Epidermal melanocyte (primary cell): Measurements from ENCODE around the gene MICA.
"Not testable (repeated sequence)": the region's sequence is repeated elsewhere in the genome, so short reads cannot be mapped to it uniquely, and the experiment has no call there.

ENCODE experiments used
- DNase-seq: peaks from one replicate; pipeline ENCODE4 v3.0.0; 2011; ENCODE audit warnings: low spot score; ENCODE audit not compliant: insufficient read length

Gene MICA

DNA sequence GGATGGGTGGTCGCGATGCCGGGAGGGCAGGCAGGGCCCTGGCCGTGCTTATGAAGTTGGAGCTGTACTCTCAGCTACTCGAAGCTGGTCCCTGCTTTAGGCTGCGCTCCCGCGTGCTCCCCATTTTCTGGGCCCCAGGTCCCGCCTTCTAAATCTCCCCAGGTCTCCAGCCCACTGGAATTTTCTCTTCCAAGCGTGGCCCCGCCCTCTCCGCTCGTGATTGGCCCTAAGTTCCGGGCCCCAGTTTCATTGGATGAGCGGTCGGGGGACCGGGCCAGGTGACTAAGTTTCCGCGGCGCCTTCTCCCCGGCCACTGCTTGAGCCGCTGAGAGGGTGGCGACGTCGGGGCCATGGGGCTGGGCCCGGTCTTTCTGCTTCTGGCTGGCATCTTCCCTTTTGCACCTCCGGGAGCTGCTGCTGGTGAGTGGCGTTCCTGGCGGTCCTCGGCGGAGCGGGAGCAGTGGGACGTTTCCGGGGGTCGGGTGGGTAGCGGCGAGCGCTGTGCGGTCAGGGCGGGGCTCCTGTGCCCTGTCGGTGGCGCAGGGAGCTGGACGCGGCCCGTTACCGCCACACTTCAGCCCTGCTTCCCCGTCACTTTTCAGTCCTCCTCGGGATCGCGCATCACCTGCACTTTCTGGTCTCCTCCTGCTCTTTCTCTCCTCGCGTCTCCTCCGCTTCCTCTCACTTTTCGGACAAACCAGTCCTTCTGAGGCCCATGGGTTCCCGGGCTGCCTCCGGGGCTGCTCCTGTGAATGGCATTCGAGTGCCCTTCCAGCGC lies at the start of gene MICA:
TSS of gene MICA (plus strand) at position 313 of the 778 bp plus-strand sequence. CDS start at position 351, 38 bp downstream.
- DNase-seq, result peak; percentile 84

DNA sequence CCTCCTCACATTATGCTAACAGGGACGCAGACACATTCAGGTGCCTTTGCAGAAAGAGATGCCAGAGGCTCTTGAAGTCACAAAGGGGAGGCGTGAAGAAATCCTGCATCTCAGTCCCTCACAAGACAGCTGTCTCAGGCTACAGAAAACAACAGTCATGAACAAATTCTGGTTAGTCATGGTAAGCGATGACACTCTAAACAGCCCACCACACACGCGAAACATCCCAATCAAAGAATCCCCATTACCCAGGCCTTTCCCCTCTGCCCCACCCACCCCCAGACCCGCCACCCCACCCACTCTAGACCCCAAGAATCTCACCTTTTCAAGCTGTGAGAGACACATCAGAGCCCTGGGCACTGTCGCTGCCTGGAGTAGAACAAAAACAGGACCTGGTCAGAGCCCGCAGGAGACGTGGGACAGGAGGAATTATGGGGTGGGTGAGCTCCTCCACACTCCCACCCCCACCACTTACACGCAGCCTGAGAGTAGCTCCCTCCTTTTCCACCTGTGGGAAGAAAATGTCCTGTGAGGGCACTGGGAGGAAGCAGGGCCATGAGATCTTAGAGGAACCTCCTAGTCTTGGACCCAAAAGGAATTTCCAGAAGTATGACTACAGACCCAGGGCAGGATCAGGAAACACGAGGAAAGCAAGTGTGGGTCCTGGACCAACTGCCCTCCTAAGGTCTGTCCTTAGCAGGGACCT lies 49.1 kb upstream of the MICA start:
- no peak for DNase-seq

DNA sequence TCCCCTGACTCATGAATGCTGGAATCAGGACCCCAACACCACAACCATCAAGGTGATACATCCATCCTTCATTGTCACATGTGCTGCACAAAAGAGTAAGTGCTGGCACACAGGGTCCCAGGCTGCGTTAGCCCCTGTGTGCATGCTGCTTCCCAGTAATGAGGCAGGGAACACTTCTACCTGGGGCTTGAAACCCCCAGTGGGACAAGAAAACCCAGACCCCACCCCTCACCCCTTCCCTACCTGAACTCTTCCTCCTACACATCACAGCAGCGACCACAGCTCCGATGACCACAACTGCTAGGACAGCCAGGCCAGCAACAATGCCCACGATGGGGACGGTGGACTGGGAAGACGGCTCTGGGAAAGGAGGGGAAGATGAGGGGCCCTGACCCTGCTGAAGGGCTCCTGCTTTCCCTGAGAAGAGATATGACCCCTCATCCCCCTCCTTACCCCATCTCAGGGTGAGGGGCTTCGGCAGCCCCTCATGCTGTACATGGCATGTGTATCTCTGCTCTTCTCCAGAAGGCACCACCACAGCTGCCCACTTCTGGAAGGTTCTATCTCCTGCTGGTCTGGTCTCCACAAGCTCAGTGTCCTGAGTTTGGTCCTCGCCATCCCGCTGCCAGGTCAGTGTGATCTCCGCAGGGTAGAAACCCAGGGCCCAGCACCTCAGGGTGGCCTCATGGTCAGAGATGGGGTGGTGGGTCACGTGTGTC lies 48.4 kb upstream of the MICA start:
- no peak for DNase-seq

DNA sequence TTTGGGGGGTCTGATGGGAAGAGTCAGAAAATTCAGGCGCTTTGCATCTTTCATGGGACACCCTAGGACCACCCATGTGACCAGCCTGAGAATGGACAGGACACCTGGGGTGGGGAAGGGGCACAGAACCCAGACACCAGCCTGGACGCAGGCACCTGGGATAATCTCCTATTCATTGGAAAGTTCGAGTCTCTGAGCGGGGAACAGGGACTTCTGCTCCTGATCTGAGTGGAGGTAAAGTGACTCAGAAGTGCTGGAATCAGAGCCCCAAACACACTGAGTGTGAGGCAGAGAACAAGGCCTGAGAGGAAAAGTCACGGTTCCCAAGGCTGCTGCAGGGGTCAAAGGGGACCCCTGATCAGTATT lies 47.8 kb upstream of the MICA start:
- no peak for DNase-seq

DNA sequence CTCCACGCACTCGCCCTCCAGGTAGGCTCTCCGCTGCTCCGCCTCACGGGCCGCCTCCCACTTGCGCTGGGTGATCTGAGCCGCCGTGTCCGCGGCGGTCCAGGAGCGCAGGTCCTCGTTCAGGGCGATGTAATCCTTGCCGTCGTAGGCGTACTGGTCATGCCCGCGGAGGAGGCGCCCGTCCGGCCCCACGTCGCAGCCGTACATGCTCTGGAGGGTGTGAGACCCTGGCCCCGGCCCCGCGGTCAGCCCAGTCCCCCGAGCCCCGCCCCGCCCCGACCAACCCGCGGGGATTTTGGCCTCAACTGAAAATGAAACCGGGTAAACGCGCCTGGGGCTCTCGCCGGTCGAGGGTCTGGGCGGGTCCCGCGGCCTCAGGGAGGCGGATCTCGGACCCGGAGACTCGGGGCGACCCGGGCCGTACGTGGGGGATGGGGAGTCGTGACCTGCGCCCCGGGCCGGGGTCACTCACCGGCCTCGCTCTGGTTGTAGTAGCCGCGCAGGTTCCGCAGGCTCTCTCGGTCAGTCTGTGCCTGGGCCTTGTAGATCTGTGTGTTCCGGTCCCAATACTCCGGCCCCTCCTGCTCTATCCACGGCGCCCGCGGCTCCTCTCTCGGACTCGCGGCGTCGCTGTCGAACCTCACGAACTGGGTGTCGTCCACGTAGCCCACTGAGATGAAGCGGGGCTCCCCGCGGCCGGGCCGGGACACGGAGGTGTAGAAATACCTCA lies 47.0 kb upstream of the MICA start:
- DNase-seq, result no peak

DNA sequence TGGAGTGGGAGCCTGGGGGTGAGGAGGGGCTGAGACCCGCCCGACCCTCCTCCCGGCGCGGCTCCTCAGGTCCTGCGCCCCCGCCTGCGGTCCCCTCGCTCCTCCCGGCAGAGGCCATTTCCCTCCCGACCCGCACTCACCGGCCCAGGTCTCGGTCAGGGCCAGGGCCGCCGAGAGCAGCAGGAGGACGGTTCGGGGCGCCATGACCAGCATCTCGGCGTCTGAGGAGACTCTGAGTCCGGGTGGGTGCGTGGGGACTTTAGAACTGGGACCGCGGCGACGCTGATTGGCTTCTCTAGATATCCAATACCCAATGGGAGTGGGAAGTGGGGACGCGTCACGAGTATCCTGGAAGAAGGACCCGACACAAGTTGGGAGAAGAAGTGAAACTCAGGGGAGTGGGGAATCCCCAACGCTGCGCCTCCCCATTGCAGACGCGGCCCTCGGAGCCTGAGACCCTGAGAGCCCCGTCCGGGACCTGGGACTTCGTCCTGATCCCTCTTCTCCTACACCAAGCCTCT lies 46.4 kb upstream of the MICA start, which contains the start of gene HLA-B:
TSS of gene HLA-B (minus strand) at position 234 of the 521 bp plus-strand sequence. CDS start at position 213, 21 bp downstream.
- peak; percentile 56 for DNase-seq

DNA sequence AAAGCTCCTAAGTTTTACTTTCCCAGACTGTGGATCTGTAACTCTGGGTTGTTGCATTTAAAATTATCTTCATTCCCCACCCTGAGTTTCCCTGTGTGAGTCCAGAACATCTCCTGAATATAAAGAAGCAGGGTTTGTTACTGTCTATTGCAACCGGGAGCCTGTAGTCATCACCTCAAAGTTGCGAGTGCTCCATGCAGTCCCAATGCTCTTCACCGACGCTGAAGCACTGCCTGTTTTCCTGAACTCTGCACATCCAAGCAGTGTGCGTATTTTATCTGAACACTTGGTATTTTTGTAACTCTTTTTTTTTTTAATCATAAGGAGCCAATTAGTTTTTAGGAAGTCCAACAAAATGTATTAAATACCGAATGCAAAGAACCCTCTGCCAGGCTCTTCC lies 45.5 kb upstream of the MICA start:
- DNase-seq, result no peak

DNA sequence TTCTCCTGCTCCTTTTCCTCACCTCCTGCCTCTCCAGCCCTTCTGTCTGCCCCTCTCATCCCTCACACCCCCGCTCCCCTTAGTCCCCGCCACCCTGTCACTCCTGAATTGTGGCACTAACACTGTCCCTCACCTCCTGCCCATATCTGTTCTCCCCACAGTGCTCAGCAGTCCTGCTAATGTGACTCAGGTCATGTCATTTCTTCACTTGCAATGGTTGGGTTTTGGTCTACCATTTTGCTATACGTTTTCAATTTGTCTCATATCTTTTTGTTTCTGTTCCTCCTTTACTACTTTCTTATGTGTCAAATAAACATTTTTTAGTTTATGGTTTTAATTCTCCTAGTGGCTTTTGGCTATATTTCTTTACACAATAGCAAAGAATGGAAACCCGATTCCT lies 45.1 kb upstream of the MICA start:
- DNase-seq, result no peak

DNA sequence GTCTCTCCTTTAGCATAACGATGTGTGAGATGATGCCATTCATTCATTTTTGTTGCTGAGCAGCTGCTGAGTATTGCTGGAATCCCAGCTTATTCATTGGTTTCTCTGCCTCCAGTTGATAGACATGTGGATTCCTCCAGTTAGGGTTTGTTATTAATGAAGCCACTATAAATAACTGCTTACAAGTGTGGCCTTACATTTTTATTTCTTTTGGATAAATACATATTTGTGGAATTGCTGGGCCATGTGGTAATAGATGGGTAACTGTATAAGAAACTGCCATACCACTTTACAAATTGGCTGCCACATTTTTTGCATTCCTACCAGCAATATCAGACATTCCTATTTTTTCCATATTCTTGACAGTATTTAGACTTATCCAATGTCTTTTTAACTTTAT lies 43.8 kb upstream of the MICA start:
- no peak for DNase-seq

DNA sequence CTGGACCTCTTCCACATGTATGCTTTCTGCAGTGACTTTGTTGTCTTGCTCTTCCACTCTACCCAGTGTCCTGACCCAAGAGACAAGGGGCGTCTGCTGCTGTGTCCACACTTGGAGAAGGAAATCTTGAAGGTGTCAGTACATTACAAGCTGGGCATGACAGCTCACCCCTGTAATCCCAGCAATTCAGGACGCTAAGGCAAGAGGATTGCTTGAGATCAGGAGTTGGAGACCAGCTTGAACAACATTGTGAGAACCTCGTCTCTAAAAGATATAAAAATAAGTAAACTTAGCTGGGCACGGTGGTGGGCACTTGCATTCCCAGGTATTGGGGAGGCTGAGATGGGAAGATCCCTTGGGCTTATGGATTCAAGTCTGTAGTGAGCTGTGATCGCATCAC lies 40.6 kb upstream of the MICA start:
- no peak for DNase-seq

DNA sequence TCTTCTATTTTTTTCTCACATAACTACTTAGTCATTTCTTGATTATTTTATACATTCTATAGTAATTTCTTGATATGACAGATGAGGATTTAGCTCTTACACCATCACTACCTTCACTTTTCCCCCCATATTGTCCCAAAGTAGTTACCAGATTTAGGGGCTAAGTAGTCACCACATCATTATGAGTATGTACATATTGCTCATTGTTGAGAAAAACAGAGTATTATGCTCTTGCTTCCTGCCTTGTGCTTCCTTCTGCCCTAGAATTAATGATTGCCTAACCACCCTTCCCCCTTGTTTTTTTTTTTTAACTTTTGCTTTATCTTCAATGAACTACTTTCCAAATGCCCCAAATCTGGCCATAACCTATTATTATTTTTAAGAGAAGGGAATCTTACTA lies 39.6 kb upstream of the MICA start:
- no peak for DNase-seq

DNA sequence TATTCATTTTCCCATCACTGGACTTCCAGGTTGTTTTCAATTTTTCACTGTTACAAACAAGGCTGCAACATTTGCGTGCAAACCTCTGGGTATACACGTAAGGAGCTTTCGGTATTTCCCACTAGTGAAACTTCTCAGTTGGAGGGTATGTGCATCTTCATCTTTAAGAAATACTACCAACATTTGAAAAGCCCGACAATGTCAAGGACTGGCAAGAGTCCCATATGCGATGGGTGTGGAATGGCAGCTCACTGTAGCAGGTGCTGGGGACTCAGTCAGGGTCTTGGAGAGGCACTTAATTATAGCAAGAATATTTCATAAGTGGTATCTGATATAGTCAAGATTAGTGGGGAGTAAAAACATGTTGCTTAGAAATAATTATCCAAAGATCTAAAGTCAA lies 37.5 kb upstream of the MICA start:
- DNase-seq, result no peak

DNA sequence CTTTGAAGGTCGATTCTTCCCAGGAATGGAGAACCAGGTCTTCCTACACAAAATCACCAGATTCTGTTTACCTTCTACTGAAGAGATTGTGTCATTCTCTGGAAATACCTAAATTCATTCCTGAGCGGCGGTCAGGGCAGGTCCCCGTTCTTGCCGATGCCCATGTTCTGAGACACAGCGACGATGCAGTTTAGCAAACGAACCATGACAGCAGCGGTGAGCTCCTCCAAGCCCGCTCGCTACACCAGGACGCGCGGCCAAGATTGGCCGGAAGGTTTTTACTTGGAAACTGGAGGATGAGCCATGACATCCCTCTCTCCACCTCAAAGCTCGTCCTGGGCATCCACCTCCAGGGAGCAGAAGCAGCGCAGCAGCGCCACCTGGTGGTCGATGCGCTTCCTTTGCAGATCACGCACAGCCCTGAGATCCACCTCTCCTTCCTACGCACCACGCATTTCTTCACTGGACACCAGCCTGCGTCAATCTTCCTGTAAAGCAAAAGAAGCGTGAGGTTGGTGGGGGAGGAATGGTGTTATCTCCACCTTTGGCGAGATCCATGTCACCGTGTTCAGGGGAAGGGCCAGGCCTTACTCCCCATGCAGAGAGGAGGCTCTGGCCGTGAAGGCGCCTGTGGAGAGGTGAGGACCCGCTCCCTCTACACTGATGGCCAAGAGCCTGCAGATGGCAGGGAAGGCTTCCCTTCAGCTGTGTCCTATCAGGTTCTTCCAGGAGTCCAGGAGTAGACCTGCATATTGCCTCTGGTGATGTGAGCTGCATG lies 36.5 kb upstream of the MICA start:
- peak; percentile 67 for DNase-seq

DNA sequence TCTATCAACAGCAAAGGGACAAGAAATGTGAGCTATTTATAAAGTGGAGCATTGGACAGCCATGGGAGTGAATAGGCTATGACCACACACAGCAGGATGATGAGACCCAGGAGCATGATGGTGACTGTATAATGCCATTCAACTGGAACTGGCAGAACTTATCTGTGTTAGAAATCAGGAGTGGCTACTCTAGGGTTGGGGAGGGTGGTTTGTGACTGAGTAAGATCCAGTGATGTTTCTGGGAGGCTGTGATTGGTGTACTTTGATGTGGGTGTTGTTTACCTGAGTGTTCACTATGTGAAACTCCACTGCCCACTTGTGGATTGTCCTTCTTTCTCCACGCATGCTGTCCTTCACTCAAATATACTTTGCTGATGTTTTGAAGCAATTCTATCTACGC lies 34.9 kb upstream of the MICA start:
- DNase-seq, result no peak

DNA sequence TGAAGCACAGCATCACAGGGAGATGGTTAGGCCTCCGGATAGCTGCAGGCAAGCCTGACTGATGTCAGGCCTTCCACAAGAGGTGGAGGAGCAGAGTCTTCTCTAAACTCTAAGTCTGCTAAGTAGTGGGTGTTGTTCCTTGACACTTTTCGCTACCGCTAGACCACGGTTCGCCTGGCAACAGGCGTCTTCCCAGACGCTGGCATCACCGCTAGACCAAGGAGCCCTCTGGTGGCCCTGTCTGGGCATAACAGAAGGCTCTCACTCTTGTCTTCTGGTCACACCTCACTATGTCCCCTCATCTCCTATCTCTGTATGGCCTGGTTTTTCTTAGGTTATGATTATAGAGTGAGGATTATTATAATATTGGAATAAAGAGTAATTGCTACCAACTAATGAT lies 29.3 kb upstream of the MICA start:
- DNase-seq, result not testable (repeated sequence)

DNA sequence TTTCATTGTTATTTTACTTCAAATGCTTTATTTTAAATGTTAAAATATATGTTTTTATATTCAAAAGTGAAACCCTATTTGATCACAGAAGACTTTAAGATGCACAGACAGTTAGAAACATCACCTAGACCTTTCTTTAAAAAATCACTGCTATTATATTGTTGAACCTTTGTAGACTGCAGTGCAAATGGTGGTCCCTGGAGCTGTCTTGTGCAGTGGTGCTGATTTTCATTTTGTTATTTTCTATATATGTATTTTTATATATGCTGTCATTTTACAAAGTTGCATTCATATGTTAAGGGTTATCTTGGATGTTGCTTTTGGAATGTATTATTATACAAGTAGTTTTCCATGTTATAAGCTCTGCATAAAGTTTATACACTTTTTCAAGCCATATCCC lies 27.7 kb upstream of the MICA start:
- no peak for DNase-seq

DNA sequence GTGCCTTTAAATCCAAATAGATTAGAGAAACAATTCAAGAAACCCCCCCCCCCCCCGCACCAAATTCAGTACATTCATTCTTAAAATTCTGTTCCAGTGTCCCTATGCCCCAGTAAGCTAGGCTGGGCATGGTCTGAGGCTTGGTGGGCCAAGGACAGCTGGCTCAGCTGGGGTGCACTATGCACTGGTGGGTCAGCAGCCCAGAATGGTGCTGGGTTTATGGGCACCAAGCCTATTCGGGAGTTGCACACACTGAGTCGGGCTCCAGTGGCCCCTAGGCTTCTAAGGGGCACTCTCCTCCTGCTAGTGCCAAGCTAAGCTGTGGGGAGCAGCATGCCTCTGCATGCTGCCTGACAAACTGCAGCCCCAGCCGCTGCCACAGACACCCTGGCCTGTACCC lies 26.4 kb upstream of the MICA start:
- DNase-seq, result no peak

DNA sequence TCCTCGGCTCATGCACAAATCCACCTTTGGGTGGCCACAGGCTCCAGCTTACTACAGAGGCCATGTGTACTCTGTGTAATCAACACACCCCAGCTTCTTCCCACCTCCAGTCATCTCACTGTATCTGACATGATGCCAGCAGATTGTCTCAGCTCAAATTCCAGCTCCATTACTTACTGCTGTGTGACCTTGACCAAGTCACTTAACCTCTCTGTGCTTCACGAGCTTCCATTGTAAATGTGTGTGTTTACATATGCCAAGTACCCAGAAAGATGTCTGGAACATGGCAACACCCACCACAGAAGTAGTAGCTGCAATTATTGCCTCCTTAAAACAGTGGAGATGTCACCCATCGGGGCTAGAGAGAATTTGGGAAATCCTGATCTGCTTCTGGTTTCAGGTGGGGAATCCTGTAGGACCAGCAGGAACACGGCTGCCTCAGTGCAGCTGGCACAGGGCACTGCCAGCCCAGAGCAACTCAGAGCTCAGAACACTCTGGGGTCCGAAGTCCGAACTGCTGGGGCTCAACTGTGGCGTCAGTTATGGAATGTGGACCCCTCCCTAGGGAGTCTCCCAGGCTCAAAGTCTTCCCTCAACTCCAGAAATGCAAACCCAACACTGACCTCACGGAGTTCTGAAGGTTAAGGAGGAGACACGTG lies 25.2 kb upstream of the MICA start:
- DNase-seq, result no peak

DNA sequence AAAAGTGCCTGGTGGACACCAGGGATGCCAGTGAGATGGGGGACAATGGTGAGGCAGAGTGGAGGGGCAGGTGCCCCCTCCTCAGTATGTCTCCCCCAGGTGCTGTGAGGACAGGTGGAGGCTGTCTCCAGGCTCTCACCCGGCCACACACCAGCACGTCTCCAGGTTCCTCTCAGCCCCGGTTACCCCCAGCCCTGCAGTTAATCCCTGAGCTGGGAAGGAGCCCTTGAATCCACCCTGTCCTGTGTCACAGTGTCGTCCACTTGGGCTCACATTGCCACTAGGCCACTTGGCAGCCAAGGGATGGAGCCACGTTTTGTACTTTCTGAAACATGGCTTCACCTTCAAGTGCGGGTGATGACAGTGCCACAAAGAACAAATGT lies 24.7 kb upstream of the MICA start:
- DNase-seq, result no peak

DNA sequence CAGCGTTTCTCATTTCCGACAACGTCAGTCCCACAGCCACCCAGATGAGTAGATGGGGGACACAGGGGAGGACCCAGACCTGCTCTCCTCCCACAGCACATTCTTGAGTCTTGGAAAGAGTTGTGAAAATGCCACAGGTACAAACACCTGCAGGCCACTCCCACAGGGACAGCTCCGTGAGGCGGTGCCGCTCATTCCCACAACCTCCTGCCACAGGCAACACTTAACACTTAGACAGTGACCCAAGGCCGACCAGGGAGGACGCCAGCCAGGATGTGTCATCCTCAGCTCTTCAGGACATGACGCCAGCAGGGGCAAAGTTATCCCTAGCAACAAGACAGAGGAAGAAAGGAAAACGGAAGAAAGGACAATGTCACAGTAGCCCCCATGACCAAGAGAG lies 23.5 kb upstream of the MICA start:
- DNase-seq, result no peak
